HG03108 (cell line): Measurements from ENCODE around the gene SF3B1.
"Not testable (repeated sequence)": the region's sequence is repeated elsewhere in the genome, so short reads cannot be mapped to it uniquely, and the experiment has no call there.

Experiments
- ATAC-seq: cut with Tn5 transposase; IDR thresholded peaks from one replicate; pipeline ENCODE4 v1.9.1; 2021; ENCODE audit warnings: moderate library complexity; ENCODE audit not compliant: unreplicated experiment

Gene SF3B1, protein sequence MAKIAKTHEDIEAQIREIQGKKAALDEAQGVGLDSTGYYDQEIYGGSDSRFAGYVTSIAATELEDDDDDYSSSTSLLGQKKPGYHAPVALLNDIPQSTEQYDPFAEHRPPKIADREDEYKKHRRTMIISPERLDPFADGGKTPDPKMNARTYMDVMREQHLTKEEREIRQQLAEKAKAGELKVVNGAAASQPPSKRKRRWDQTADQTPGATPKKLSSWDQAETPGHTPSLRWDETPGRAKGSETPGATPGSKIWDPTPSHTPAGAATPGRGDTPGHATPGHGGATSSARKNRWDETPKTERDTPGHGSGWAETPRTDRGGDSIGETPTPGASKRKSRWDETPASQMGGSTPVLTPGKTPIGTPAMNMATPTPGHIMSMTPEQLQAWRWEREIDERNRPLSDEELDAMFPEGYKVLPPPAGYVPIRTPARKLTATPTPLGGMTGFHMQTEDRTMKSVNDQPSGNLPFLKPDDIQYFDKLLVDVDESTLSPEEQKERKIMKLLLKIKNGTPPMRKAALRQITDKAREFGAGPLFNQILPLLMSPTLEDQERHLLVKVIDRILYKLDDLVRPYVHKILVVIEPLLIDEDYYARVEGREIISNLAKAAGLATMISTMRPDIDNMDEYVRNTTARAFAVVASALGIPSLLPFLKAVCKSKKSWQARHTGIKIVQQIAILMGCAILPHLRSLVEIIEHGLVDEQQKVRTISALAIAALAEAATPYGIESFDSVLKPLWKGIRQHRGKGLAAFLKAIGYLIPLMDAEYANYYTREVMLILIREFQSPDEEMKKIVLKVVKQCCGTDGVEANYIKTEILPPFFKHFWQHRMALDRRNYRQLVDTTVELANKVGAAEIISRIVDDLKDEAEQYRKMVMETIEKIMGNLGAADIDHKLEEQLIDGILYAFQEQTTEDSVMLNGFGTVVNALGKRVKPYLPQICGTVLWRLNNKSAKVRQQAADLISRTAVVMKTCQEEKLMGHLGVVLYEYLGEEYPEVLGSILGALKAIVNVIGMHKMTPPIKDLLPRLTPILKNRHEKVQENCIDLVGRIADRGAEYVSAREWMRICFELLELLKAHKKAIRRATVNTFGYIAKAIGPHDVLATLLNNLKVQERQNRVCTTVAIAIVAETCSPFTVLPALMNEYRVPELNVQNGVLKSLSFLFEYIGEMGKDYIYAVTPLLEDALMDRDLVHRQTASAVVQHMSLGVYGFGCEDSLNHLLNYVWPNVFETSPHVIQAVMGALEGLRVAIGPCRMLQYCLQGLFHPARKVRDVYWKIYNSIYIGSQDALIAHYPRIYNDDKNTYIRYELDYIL

DNA sequence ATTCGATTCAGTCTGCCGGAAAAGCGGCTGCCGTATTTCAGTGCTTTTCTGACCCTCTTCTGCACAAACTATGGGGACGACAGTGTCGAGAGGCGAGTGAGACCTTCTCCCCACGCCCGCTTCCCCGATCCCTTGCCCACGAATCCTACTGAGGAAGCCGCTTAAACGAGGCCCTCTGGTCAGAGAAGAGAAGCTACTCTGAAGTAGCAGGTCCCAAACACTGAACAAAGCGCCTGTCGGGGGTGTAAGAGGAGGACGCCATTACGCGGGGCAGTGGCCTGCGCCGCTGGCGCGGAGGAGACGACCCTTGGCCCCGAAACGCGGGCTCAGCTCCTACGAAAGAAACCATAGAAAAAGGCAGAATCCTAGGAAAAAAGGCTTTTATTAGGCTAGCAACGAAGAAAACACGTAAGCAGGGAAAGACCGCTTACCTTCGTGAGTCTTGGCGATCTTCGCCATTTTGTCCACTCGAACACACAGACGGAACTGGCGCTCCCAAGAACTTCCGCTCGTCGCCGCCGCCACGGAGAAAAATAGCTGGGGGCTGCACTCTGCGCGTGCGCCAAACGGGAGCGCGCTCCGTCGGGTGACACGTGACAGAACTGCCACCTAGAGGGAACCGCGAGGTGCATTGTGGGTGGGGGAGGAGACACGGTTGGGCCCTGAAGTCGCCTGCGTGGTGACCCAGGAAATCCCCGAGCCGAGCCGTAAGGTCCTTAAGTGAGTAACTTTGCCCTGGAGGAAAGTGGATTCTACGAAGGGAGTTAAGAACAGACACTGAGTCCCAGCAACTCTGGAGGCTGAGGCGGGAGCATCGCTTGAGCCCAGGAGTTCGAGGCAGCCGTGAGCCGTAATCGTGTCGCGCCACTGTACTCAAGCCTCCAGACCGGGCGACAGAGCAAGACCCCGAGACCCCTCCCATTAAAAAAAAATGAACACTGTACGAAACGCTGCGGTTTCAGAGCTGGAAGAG is at the start of gene SF3B1:
Gene SF3B1 (minus strand): TSS at position 488 of the 973 bp plus-strand sequence. CDS start 29 bp downstream, at position 459.
- peak; percentile 92 for ATAC-seq

DNA sequence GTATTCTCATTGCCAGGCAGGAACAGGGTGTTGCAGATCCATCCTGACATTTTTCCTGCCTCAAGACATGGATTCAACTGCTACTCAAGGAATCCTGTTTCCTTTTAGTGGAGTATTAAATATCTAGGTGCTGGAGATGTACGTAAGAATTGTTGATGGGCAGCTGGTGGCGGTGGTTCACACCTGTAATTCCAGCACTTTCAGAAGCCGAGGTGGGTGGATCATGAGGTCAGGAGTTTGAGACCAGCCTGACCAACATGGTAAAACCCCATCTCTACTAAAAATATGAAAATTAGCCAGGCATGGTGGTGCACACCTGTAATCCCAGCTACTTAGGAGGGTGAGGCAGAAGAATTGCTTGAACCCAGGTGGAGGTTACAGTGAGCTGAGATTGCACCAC is 49.4 kb upstream of the SF3B1 start:
- not testable (repeated sequence) for ATAC-seq

DNA sequence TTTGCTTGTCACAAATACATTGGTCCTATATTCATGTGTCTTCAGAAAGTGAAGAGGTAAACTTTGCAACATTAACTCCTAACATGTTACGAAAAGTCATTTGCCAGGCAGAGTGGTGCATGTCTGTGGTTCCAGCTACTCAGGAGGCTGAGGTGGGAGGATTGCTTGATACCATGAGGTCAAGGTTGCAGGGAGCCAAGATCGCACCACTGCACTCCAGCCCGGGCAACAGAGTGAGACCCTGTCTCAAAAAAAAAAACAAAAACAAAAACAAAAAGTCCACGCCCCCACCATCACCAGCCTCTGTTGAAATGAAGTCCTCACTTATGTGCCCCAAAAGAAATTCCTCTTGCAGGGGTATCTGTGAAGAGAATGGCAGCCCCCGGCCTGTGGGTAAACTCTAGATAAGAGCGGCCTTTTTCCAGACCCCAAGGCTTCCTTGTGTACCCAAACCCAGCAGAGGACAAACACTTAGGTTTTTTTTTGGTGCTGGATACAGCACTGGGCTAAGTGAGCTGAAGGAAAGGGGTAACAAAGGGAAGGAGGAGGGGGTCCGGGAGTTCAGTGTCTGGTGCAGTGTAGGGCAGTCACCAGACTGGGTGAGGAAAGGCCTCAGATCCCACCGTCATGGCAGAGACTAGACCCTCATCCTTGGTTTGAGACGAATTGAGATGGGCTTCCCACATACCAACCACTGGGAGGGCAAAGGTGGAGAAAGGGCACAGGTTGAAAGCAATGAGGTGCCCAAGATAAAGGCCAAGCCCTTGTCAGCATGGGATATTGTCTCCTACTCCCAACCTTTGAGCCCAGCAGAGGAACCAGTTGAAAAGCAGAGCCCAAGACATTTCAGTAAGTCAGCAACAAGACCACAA is 45.6 kb upstream of the SF3B1 start:
- no peak for ATAC-seq

DNA sequence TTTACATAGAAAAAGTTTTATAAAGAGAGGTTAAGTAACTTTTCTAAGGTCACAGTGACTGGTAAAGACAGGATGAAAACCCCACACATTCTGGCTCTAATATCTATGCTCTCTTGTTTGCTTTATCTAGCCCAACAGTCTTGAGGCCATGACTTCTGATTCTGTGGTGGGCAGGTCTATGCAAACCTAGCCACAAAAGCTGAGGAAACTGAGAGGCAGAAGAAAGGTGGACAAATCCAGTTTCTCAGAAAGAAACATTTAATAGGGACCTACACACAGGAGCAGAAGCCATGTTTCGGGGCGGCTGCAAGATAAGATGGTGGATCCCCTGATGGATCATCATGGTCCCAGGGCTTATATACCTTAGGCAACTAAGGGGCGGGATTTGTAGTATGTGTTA is 43.0 kb upstream of the SF3B1 start:
- no peak for ATAC-seq

DNA sequence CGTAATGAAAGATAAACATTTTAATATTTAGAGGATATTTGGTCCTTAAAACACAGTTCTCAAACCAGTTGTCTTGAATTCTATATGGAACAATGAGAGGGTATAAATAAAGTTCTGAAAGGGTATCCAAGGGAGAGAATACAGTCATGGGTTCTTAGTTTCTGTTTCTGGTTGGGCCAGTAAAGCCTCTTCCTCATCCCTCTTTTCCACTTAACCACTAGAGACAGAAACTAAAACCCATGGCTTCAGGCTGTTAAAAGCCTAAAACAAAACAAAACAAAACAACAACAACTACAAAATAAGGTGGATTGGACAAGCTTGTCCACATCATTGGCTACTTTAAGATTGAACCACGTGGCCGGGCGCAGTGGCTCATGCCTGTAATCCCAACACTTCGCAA is 37.3 kb upstream of the SF3B1 start:
- ATAC-seq, result no peak

- no peak for ATAC-seq
Observed at GRCh38 chr2:197464175-197464574, 29.3 kb upstream of the SF3B1 start.

GRCh38 chr2:197461057-197461456 is 26.2 kb upstream of the SF3B1 start:
- no peak for ATAC-seq

DNA sequence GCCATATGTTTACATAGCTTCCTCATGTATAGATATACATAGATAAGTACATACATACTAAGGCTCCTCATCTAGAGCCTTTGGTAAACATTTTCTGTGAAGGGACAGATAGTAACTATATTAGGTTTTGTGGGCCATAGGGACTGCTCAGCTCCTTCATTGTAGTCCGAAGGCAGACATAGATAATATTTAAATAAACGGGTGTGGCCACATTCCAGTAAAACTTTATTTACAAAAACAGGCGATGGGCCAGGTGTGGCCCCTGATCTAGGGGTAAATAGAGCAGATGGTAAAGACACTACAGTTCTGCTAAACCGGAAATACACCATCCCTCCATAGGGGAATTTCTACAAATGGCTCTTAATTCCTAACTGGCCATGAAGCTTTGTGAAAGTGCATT is 25.8 kb upstream of the SF3B1 start:
- no peak for ATAC-seq

GRCh38 chr2:197455428-197455827 is 20.6 kb upstream of the SF3B1 start:
- no peak for ATAC-seq

- ATAC-seq, result no peak
Observed at GRCh38 chr2:197454923-197455322, 20.1 kb upstream of the SF3B1 start.

- ATAC-seq, result peak; percentile 17
Observed at GRCh38 chr2:197453914-197454398, 19.1 kb upstream of the SF3B1 start.

DNA sequence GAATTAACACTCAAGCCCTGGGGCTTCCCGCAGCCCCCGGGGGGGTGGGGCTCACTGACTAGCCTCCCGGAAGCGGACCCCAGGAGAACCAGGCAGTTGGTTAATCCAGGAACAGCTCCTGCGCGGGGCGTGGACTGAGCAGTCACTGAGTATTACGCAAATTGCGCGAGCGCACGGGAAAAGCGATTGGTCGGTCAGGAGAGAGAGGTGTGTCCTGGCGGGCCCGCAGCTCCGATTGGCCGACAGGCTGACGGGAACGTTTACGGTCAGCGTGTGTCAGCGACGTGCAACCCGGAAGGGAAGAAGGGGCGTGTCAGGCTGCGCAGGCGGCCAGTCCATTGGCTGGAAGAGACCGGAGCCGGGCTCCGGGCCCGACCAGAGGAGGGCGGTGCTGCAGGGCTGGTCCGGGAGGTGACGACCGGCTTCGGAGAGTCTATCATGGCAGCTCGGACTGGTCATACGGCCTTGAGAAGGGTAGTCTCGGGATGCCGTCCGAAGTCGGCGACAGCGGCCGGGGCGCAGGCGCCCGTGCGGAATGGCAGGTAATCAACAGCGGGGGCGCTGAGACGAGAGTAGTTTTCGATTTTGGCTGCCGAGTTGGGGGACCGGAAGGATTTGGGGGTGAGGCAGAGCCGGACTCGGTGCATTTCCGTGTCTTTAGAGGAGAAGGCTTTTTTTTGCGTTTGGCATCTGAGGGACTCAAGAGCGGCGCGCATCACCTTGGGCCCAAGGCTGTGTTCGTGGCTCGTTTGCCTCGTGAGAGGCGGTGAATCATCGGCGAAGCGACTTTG is 18.5 kb upstream of the SF3B1 start, which contains the start of gene COQ10B:
Gene COQ10B (plus strand): TSS at position 430 of the 791 bp plus-strand sequence. CDS start 9 bp downstream, at position 439.
- ATAC-seq, result peak; percentile 96

DNA sequence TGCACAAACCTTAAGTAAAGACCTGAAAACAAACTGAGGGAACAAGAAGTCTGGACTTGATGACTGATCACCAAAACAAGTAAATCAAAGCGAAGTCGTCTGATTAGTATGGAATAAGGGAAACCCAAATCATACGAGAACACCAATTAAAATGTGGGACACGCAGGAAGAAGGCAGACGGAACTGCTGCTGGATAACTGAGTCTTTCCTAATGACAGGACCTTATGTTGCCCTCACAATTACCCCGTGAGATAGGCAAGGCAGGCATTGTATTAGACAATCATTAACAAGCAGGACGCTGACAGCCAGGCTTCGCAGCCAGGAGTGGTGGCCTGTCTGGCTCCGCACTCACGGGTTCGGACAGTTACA is 17.9 kb upstream of the SF3B1 start:
- no peak for ATAC-seq

- not testable (repeated sequence) for ATAC-seq
Observed at GRCh38 chr2:197450935-197451358, 16.1 kb upstream of the SF3B1 start.

DNA sequence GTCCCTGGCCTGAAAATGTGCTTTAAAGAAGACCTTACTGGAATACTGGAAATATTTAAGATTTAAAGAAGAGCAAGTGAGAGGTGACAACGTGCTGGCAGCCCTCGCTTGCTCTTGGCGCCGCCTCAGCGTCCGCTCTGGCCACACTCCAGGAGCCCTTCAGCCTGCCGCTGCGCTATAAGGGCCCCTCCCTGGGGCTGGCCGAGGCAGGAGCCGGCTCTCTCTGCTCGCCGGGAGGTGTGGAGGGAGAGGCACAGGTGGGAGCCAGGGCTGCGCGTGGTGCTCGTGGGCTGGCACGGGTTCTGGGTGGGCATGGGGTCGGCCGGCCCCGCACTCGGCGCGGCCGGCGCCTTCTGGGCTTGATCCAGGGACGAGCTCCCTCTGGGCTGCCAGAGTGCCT is 15.6 kb upstream of the SF3B1 start:
- no peak for ATAC-seq

- no peak for ATAC-seq
Observed at GRCh38 chr2:197446844-197447243, 12.0 kb upstream of the SF3B1 start.

- ATAC-seq, result no peak
Observed at GRCh38 chr2:197445746-197446145, 10.9 kb upstream of the SF3B1 start.

DNA sequence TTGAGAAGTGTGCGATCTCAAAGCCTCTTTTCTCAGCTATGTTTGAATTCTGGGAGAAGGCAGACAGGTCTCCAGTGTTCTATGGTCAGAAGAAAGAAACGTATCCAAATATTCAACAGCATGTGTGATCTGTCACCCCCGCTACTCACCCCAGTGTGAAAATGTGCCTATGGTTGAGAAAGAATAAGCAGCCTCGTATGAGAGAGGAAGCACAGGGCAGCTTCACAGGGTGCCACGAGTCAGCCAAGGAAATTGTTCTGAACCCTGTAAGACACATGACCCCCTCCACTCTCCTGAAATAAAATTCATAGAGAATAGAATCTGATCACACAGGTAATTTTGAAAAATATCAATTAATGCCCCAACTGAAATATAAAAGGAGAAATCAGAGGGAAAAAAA is 8.0 kb upstream of the SF3B1 start:
- ATAC-seq, result no peak
